Mucosa of gallbladder (tissue), 1 donor: ENCODE measurements around the gene MAEA. TPM values are rescaled to one million over a fixed set of nuclear protein-coding genes. Genes with fewer than 3 reads are reported as not detected.
"Not testable (repeated sequence)": the region's sequence is repeated elsewhere in the genome, so short reads cannot be mapped to it uniquely, and the experiment has no call there.

Experiments used
- DNase-seq: peaks from one replicate; pipeline ENCODE4 v3.0.0-alpha.2; 2020; ENCODE audit warnings: low spot score
- total RNA-seq: library from RNA; stranded (reverse); gene quantifications from one replicate; pipeline ENCODE4 v1.2.1, GENCODE V29; 2021
- donor health status: DM: no; HTN: no; CAD: no.

MAEA gene
- total RNA-seq, 1 donor from 2014 or later: 78.0 TPM

- no peak for DNase-seq
These were observed 31.8 kb downstream of the MAEA start for GRCh38 chr4:1321486-1321885.

GRCh38 chr4:1321946-1322650 lies 32.4 kb downstream of the MAEA start:
- DNase-seq: no peak

GRCh38 chr4:1323280-1323634 lies 33.6 kb downstream of the MAEA start:
- DNase-seq: no peak

GRCh38 chr4:1323635-1324442 lies 34.1 kb downstream of the MAEA start:
- no peak for DNase-seq

- not testable (repeated sequence) for DNase-seq
These were observed 34.9 kb downstream of the MAEA start for GRCh38 chr4:1324443-1325175.

GRCh38 chr4:1325176-1325480 lies 35.4 kb downstream of the MAEA start:
- no peak for DNase-seq

GRCh38 chr4:1325681-1326635 lies 36.3 kb downstream of the MAEA start:
- no peak for DNase-seq

- DNase-seq: no peak
These were observed 37.2 kb downstream of the MAEA start for GRCh38 chr4:1326751-1327525.

GRCh38 chr4:1327526-1328266 lies 38.0 kb downstream of the MAEA start:
- DNase-seq: no peak

GRCh38 chr4:1328267-1329155 lies 38.8 kb downstream of the MAEA start:
- DNase-seq: no peak

- no peak for DNase-seq
These were observed 40.0 kb downstream of the MAEA start for GRCh38 chr4:1329408-1330371.

GRCh38 chr4:1330761-1331590 lies 41.3 kb downstream of the MAEA start:
- DNase-seq: no peak

- no peak for DNase-seq
These were observed 42.1 kb downstream of the MAEA start for GRCh38 chr4:1331591-1332353.

GRCh38 chr4:1332686-1333085 lies 43.0 kb downstream of the MAEA start:
- no peak for DNase-seq

GRCh38 chr4:1333256-1333655 lies 43.6 kb downstream of the MAEA start:
- no peak for DNase-seq
